HEK293 (cell line): Measurements from ENCODE around the gene MYH14.
A peak's percentile ranks its signal among the peaks of the same experiment; 100 is the strongest.

ENCODE experiments used
- CTCF ChIA-PET: fragments of 350-600 bp; formaldehyde crosslinking; extraction: SDS; loops from one replicate; lab custom pipeline; 2021; ENCODE audit warnings: antibody characterized with exemption; lab: Yijun Ruan, JAX
- POLR2A ChIA-PET: fragments of 300-600 bp; formaldehyde crosslinking; extraction: SDS; loops from one replicate; lab custom pipeline; 2020; ENCODE audit warnings: antibody characterized with exemption, inconsistent platforms; lab: Yijun Ruan, JAX
- H3K27ac ChIP-seq: fragments of 200-500 bp; sonication (Bioruptor generic); 2 replicates; pipeline ENCODE4 v1.5.1; 2014; ENCODE audit warnings: low read depth, low read length, control low read depth, inconsistent platforms; ENCODE audit errors: extremely low read depth
- H3K36me3 ChIP-seq, 2 experiments: fragments of 200-500 bp in 1 of 2; sonication (Bioruptor generic) in 1 of 2; 1 replicate in 1 of 2; 2 replicates in 1 of 2; pipeline ENCODE4 v1.5.1; 2014 to 2017; ENCODE audit warnings: inconsistent platforms in 2 of 2, low read length in 2 of 2; ENCODE audit not compliant: control insufficient read depth in 2 of 2, insufficient read depth in 1 of 2
- H3K4me1 ChIP-seq: fragments of 200-500 bp; sonication (Bioruptor generic); 2 replicates; pipeline ENCODE4 v1.5.1; 2014; ENCODE audit warnings: mild to moderate bottlenecking, low read length, inconsistent platforms; ENCODE audit not compliant: control insufficient read depth, insufficient read depth
- H3K4me3 ChIP-seq: 2 replicates; pipeline ENCODE4 v1.5.1; 2011; ENCODE audit warnings: low read depth, mild to moderate bottlenecking, control low read depth, low read length, moderate library complexity
- H3K9me3 ChIP-seq: fragments of 200-500 bp; sonication (Bioruptor generic); 2 replicates; pipeline ENCODE4 v1.5.1; 2014; ENCODE audit warnings: low read depth, low read length, inconsistent platforms; ENCODE audit not compliant: control insufficient read depth, insufficient read depth
- CTCF ChIP-seq: fragments of 450-650 bp; formaldehyde crosslinking; IDR thresholded peaks from 2 replicates; pipeline ENCODE4 v1.5.1; 2016; ENCODE audit warnings: missing biosample characterization, missing genetic modification characterization
- FEZF1 ChIP-seq: fragments of 450-650 bp; formaldehyde crosslinking; IDR thresholded peaks from 2 replicates; pipeline ENCODE4 v1.5.1; 2016; ENCODE audit warnings: missing biosample characterization, missing genetic modification characterization
- GFI1B ChIP-seq: fragments of 450-650 bp; formaldehyde crosslinking; IDR thresholded peaks from 2 replicates; pipeline ENCODE4 v1.5.1; 2016; ENCODE audit warnings: missing biosample characterization, missing genetic modification characterization
- GLIS2 ChIP-seq: fragments of 450-650 bp; formaldehyde crosslinking; IDR thresholded peaks from 2 replicates; pipeline ENCODE4 v1.5.1; 2016; ENCODE audit warnings: missing biosample characterization, missing genetic modification characterization
- KLF10 ChIP-seq: fragments of 450-650 bp; IDR thresholded peaks from 2 replicates; pipeline ENCODE4 v1.5.1; 2018; ENCODE audit warnings: missing biosample characterization, mild to moderate bottlenecking, missing genetic modification characterization
- MZF1 ChIP-seq: fragments of 450-650 bp; formaldehyde crosslinking; IDR thresholded peaks from 2 replicates; pipeline ENCODE4 v1.5.1; 2017; ENCODE audit warnings: missing biosample characterization, missing genetic modification characterization, borderline replicate concordance
- PATZ1 ChIP-seq: fragments of 450-650 bp; formaldehyde crosslinking; IDR thresholded peaks from 2 replicates; pipeline ENCODE4 v1.5.1; 2016; ENCODE audit warnings: missing biosample characterization, missing genetic modification characterization
- PRDM1 ChIP-seq: fragments of 450-650 bp; formaldehyde crosslinking; IDR thresholded peaks from 2 replicates; pipeline ENCODE4; 2016; ENCODE audit warnings: missing biosample characterization, missing genetic modification characterization
- TRIM28 ChIP-seq: IDR thresholded peaks from 2 replicates; pipeline ENCODE4 v1.6.1; 2011; ENCODE audit warnings: low read length, control low read depth, borderline replicate concordance
- ZBTB48 ChIP-seq: fragments of 450-650 bp; formaldehyde crosslinking; IDR thresholded peaks from 2 replicates; pipeline ENCODE4 v1.5.1; 2016; ENCODE audit warnings: missing biosample characterization, missing genetic modification characterization
- ZBTB49 ChIP-seq: fragments of 450-650 bp; formaldehyde crosslinking; IDR thresholded peaks from 2 replicates; pipeline ENCODE4 v1.5.1; 2016; ENCODE audit warnings: missing biosample characterization, missing genetic modification characterization, low read depth
- ZNF10 ChIP-seq: fragments of 450-650 bp; formaldehyde crosslinking; IDR thresholded peaks from 2 replicates; pipeline ENCODE4 v1.5.1; 2017; ENCODE audit warnings: missing biosample characterization, missing genetic modification characterization
- ZNF214 ChIP-seq: fragments of 450-650 bp; formaldehyde crosslinking; IDR thresholded peaks from 2 replicates; pipeline ENCODE4 v1.5.1; 2017; ENCODE audit warnings: missing biosample characterization, mild to moderate bottlenecking, missing genetic modification characterization, borderline replicate concordance
- ZNF280C ChIP-seq: fragments of 450-650 bp; formaldehyde crosslinking; IDR thresholded peaks from 2 replicates; pipeline ENCODE4 v1.5.1; 2016; ENCODE audit warnings: missing biosample characterization, missing genetic modification characterization
- ZNF580 ChIP-seq: fragments of 450-650 bp; formaldehyde crosslinking; IDR thresholded peaks from 2 replicates; pipeline ENCODE4 v1.5.1; 2016; ENCODE audit warnings: missing biosample characterization, missing genetic modification characterization
- ZNF600 ChIP-seq: fragments of 450-650 bp; formaldehyde crosslinking; IDR thresholded peaks from 2 replicates; pipeline ENCODE4 v1.5.1; 2016; ENCODE audit warnings: missing biosample characterization, missing genetic modification characterization
- ZNF624 ChIP-seq: fragments of 450-650 bp; formaldehyde crosslinking; IDR thresholded peaks from 2 replicates; pipeline ENCODE4 v1.5.1; 2017; ENCODE audit warnings: missing biosample characterization, missing genetic modification characterization
- ZNF658 ChIP-seq: fragments of 450-650 bp; formaldehyde crosslinking; IDR thresholded peaks from 2 replicates; pipeline ENCODE4; 2016; ENCODE audit warnings: missing biosample characterization, missing genetic modification characterization
- ZNF664 ChIP-seq: fragments of 450-650 bp; formaldehyde crosslinking; IDR thresholded peaks from 2 replicates; pipeline ENCODE4 v1.5.1; 2016; ENCODE audit warnings: missing biosample characterization, missing genetic modification characterization
- ZNF777 ChIP-seq: fragments of 450-650 bp; formaldehyde crosslinking; IDR thresholded peaks from 2 replicates; pipeline ENCODE4 v1.5.1; 2017; ENCODE audit warnings: missing biosample characterization, missing genetic modification characterization, borderline replicate concordance
- ZNF837 ChIP-seq: fragments of 450-650 bp; formaldehyde crosslinking; IDR thresholded peaks from 2 replicates; pipeline ENCODE4 v1.5.1; 2016; ENCODE audit warnings: missing biosample characterization, missing genetic modification characterization

MYH14 gene

GRCh38 chr19:50311723-50312635 lies 108.6 kb downstream of the MYH14 start (continued):
- TF ChIP-seq CTCF, result peak; percentile 51; the same call in 1 of the 2 replicates

- ChIA-PET CTCF (interaction anchor here (0.6 to 1.1 kb wide), 3 partner anchors 11 to 61 kb away, joined by 3 to 8 read pairs (median 4); no protein-coding TSS in a partner anchor), POLR2A (interaction anchor here (0.8 to 1.1 kb wide), 4 partner anchors 16 to 139 kb away, joined by 3 to 5 read pairs (median 4); partner anchors contain the start of gene KCNC3)
- Histone ChIP-seq H3K27ac (no peak overlapping the region), H3K4me1 (peaks cover 9% of the 10 kb centered on the region), H3K36me3 (no peaks in the 10 kb centered on the region), H3K9me3 (no peaks in the 10 kb centered on the region), H3K4me3 (no peak overlapping the region)
- TF ChIP-seq ZBTB49 (tag by site-specific recombination) (no peak), ZNF624 (tag by site-specific recombination) (no peak), ZNF10 (tag by site-specific recombination) (no peak), PATZ1 (peak; percentile 42; the same call in 1 of the 2 replicates), ZNF600 (0 out of 2 replicates have a peak, but pooled peaks have one; percentile 14), GFI1B (no peak), TRIM28 (peak; percentile 49; the same call in 1 of the 2 replicates), ZNF664 (tag by site-specific recombination) (peak; percentile 43; the same call in 1 of the 2 replicates), ZNF580 (tag by site-specific recombination) (no peak), ZNF658 (no peak)
Observed at GRCh38 chr19:50312967-50313811, 109.8 kb downstream of the MYH14 start.

GRCh38 chr19:50313812-50314536 lies 110.6 kb downstream of the MYH14 start:
- Histone ChIP-seq H3K27ac (no peak overlapping the region), H3K4me3 (no peak overlapping the region), H3K36me3 (no peaks in the 10 kb centered on the region), H3K4me1 (peaks cover 9% of the 10 kb centered on the region), H3K9me3 (no peaks in the 10 kb centered on the region)
- ChIA-PET CTCF (interaction anchor here (0.6 to 1.1 kb wide), 2 partner anchors 10 to 50 kb away, joined by 3 to 4 read pairs; no protein-coding TSS in a partner anchor), POLR2A (interaction anchor here (0.8 to 1.1 kb wide), 2 partner anchors 15 to 111 kb away, joined by 4 to 5 read pairs; partner anchors contain the start of gene KCNC3)
- no peak for TF ChIP-seq FEZF1
- TF ChIP-seq ZNF280C, result no peak
- no peak for TF ChIP-seq ZNF837 (tag by site-specific recombination)
- no peak for TF ChIP-seq PRDM1 (tag by site-specific recombination)
- peak; percentile 37 for TF ChIP-seq GLIS2 (tag by site-specific recombination)
- TF ChIP-seq ZBTB48 (tag by site-specific recombination), result peak; percentile 51; the same call in 1 of the 2 replicates
- no peak for TF ChIP-seq MZF1
- TF ChIP-seq ZNF214, result no peak
- no peak for TF ChIP-seq KLF10 (tag by site-specific recombination)
- no peak for TF ChIP-seq ZNF777 (tag by site-specific recombination)
